Effector CD8-positive, alpha-beta T cell (primary cell): ENCODE measurements around the gene ESD.

ENCODE experiments used
- DNase-seq: peaks from one replicate; lab custom pipeline; 2025; lab: John Stamatoyannopoulos, UW

ESD gene

DNA sequence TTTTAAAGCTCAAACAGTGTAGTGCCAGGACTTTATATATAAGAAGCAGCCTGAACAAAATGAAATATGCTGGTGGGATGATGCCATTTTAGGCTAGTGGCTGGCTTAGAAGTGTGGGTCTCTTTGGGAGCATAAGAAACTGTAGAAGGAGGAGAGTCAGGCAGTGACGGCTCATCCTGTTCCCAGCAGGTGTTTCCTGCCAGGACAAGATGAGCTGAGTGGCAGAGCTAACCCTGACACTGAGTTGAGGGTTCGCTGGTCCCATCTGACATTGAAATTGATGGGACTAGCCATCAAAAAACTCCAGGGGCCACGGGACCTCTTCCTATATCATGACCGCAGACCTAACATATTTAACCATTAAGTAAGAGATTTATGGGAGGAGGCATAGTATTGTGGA lies 51.3 kb downstream of the ESD start:
- no peak for DNase-seq

DNA sequence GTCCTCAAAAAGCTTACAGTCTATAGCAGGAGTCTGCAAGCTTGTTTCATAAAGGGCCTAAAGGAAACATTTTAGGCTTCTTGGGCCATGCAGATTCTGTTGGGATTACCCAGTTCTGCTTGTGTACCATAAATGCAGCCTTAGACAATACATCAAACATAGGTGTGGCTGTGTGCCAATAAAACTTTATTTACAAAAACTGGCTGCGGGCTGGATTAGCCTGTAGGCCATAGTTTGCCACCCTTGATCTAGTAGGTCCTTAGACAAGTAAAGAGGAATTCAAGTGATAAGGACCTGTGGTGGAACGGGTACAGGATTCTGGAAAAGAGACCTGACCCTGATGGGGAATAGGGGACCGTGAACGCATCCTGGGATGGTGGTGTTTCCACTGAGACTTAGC lies 51.9 kb downstream of the ESD start:
- no peak for DNase-seq

DNA sequence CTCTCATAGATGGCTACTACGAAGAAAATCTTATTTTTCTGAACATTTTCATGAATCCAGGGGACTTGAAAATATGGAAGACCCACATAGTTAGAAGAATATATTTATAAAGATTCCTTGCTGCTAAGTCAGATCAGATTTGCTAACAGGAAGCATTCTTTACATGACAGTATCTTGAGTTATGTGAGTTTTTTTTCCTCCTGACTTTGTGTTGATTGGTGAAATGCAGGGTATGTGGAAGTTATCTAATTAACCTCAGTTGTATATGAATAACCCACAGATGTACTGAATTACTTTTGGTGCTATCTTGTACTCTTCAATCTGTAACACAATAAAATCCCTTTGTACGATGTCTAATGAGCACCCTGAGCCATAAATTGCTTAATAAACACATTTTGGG lies 53.8 kb downstream of the ESD start:
- no peak for DNase-seq

DNA sequence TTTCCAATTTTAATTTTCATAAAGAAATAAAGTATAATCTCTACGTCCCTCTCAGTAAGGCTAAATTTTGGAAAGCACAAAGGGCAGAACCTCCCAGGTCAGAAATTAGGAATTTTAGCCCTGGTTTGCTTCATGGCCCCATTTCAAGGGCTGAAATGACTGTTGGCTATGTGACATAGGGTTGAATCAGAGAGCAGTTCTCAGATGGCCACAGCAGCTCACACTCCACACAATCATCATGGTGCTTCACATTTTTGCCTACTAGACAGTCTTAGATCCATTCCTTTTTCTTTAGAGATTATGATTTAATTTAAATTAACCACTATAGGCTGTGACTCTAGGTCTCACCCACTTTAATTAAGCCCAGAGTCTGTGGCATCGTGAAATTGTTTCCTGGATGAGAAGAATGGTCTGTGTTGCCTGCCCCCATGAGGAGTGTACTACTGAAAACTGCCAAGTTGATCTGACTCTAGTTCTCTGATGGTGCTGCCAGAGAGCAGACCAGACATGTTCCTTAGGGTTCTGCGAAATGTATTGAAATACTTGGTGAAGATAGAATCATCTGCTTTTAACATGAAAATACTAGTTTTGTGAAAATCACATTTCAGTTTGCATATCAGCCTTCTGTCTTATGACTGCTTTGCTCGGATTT lies 57.4 kb downstream of the ESD start:
- DNase-seq = no peak

DNA sequence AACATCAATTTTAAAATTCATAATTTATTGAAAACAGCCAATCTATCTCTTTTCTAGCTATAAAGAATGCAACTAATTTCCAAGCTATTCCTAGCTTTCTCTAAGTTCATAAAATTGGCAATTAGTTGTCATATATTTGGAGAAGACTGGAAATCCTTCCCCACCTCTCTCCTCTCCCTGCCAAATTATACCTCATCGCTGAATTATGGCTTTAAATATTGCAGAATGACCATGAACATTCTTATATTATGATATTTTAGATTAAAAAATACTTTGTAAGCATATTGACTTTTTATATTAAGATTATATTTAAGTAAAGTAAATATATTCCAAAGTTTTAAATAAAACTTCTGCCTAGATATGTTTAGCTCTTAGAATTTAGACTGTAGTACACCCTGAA lies 58.2 kb downstream of the ESD start:
- no peak for DNase-seq

DNA sequence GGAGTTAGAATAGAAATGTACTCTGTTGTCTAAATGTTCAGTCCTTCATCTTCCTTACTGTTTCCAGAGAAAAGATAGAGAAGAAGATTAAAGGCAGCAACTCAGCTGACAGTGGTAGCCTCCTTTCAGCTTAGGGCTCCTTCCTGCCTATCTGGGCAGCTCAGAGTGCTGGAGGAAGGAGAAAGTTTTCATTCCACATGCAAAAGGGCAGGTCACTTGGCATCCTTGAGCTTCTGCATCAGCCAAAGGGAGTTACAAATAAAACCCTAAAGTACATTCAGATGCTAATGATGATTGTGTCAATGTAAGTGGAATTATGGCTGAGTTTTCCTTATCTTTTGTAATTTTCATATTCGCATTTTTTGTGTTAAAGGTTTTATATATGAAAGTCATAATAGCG lies 58.9 kb downstream of the ESD start:
- DNase-seq = no peak

DNA sequence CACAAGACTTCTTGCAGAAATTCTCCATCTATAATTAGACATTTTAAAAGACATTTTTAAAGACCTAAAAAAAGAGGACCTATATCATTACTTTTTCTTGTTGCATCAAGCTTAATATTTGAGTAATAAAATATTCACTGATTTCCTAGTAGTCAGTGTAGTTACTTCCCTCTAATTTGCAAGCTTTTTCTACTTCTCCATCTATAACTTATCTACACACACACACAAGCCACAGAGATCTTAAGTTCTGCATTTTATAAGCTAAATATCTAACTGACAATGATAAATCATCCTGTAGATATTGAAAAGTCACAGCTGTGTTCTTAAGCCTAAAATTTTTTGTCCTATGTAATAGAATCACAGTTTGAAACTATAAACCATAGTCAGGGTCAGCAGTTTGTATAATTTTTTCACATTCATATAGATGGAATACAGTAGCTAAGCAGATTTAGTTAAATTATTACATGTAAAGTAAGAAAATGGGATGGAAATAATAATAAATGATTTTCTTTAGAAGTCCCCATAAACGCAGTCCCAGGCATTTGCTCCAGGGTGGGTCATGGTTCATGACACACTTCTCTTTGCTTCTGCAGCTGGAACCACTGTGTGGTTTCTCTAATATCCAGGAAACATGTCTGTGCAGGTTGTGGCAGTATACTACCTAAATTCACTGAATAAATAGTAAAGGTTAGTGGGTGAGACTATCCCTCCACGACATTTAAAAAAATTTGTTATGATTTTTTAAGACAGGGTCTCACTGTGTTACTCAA lies 60.2 kb downstream of the ESD start:
- no peak for DNase-seq

DNA sequence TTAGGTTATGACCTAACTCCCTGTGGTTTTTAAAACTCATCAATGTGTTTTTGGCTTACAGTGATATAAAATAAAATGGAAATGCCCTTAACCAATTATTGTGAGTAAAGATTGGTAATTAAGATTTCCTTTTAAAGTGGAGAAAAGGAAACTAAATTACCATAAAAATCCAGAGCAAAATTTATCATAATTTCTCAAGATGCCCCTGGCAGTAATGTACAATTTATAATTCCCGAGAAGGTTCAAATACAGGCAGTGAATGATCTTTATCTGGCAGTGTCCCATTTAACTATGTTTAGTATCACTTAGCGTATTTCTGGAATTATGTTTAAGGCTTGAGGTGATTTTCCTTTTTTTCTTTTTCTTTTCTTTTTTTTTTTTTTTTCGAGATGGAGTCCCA lies 61.5 kb downstream of the ESD start:
- DNase-seq = no peak

DNA sequence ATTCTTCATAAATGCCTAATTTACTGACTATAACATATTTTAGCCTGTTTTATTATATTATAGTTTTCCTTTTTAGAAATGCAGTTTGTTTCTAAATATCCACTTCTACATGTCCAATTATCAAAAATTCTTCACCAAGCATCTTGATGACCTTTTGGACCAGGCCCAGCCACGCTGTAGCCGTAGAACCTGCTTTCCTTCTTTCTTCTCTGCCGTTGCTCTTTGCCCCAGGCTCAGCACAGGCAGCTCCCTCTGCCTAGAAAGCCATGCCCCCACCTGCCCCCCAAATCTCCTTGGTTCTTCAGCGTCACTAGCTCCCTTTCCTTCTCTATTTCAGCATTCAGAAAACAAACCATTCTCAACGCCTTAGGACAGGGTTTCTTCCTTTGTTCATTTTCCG lies 65.4 kb downstream of the ESD start:
- DNase-seq = no peak

DNA sequence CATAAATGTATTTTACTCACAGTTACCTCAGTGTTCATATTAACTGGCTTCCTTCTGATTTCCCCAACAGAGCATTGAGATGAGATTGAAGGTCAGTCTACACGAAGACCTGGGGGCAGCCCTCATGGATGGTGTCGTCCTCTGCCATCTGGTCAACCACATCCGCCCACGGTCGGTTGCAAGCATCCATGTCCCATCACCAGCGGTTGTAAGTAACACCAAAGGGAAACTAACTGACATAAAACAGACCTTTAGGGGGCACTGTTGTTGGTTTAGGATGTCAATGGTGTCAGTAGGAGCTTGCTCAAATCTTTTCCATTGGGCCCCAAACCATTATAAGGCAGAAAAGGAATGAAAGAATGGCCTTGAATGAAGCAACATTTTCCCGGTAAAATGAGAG lies 68.2 kb downstream of the ESD start:
- no peak for DNase-seq

DNA sequence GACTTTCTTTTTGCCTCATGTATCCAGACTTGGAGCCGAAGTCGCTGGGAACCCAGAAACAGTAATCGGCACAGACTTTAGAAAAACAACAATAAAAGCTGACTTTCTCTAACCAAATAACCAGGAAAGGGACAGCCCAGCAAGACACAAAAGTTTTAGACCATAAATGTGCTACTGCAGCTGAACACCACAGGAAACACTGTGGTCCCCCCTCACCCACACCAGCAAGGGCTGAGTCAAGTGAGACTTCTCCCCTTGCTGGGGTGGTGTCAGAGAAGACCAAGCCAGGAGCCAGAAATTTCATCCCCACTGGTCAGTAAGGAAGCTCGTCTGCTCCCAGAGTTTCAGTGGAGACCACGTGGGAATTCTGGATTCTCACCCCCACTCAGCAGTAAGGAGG lies 70.6 kb downstream of the ESD start:
- no peak for DNase-seq
